ENCODE results near the gene GRB2.
"Not testable (repeated sequence)": the region's sequence is repeated elsewhere in the genome, so short reads cannot be mapped to it uniquely, and the experiment has no call there.

The GRB2 gene

GRCh38 chr17:75315541-75316243, 89.8 kb downstream of the GRB2 start:
- FAIRE-seq = no peak

GRCh38 chr17:75313941-75314551, 91.4 kb downstream of the GRB2 start:
- no peak for FAIRE-seq

DNA sequence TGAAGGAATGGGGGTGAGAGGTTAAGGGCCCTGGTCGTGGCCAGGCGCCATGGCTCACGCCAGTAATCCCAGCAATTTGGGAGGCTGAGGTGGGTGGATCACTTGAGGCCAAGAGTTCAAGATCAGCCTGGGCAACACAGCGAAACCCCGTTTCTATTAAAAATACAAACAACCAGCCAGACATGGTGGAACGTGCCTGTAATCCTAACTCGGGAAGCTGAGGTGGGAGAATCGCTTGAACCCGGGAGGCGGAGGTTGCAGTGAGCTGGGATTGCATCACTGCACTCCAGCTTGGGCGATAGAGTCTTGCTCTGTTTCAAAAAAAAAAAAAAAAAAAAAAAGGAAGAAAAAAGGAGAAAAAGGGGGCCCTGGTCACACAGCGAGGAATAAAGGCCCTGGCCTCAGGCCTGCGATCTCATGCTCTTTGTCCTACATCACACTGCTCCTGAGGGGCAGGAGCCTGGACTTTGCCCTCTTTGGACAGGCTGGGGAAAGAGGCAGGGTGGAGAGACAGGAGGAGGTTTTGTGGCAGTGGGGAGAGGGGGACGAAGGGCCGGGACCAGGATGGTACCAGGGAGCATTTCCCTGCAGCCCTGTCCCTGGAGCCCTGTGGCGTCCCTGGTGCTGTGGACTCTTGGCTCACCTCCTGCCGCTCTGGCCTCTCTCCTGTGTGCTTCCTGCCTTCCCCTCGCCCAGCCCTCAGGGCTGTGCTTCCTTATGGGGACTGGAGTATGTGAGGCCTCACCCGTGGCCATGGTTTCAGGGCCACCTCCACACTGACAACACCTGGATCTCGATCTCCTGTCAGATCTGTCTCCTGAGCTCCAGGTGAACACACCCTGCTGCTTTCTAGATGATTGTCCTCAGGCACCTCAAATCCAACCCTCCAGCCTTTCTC, 96.5 kb downstream of the GRB2 start:
- no peak for FAIRE-seq

DNA sequence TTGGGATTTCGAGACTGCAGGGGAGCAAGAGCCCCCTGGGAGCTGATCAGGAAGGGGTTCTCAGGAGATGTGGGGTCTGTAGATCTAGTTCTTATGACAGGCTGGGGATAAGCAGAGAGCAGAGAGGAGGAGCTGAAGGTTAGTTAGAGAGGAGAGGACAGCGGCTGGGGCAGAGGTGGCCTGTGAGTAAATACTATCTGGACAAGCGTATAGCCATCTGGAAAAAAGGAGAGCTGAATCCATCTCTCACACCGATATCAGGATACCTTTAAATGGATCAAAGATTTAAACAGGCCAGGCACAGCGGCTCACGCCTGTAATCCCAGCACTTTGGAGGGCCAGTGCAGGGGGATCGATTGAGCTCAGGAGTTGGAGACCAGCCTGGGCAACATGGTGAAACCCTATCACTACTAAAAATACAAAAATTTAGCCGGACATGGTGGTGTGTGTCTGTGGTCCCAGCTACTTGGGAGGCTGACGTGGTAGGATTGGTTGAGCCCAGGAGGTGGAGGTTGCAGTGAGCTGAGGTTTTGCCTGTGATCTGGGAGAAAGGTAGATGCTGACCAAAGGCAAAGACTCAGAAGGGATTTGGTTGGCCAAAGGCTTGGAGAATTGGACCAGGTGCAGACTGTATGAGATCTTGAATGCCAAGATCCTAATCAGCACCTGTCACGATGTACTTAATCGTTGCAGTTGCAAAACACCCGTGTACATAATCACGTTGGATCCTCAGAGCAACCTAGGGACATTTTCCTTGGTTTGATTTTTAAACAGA, 97.3 kb downstream of the GRB2 start:
- FAIRE-seq = no peak

- FAIRE-seq = no peak
Observed at GRCh38 chr17:75301502-75302206, 103.8 kb downstream of the GRB2 start.

DNA sequence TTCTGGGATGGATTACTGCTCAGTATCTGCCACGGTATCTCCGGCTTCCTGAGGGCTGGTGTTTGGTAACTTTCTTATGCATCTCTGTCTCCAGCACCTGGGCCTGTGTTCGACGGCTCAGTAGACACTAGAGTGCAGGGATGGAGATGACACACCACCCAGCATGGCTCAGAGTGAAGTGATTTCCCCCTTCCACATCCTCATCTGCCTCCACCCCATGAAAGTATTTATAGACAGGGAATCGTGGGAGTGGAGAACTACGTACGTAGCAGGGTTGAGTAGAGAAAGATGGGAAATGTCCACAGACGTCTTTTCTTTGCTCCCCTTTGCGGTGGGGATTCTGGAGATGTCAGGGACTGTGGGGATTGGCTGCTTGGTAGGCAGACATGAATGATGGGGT, 104.4 kb downstream of the GRB2 start:
- no peak for FAIRE-seq

- FAIRE-seq = no peak
Observed at GRCh38 chr17:75300280-75300679, 105.2 kb downstream of the GRB2 start.

DNA sequence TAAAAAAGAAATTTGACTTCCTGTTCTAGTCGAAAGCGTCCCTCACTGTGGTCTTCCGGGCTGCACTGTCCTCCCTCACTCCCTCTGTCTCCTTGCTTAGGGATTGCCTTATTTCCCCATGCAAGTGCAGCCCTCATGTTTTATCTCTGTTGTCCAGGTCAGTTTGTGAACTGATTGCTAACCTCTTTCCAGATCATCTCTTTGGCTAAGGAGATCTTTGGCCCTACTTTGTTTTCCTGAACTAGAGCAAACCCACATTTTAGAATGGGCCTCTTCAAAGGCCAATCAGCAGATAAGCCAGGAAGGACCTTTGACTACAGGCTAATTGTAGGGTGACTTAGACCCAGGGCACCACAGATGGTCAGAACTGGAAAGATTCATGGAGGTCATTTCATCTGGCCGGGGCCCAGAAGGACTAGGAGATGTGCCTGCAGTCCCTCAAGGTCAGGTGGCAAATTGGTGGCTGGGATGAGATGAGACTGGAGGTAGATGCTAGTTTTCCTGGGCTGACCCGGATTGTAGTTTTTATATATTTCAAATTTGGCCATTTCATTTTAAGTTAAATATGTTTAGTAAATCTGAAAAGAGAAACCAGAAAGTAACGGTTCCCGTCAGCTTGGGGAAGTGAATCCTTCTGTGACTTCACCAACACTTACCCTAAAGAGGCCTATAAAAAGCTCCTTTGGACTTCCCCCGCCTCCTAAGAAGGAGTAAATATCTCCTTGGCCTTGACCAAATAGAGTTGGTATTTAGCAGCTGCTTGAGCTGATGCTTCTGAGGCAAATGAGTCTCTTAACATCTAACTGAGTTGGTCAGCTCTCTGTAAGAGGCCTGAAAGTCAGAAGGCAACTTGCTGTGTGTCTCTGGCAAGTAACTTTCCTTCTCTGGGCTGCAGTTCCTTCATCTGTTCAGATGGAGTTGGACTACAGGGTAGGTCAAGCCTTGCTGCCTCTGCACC, 110.0 kb downstream of the GRB2 start:
- no peak for FAIRE-seq

DNA sequence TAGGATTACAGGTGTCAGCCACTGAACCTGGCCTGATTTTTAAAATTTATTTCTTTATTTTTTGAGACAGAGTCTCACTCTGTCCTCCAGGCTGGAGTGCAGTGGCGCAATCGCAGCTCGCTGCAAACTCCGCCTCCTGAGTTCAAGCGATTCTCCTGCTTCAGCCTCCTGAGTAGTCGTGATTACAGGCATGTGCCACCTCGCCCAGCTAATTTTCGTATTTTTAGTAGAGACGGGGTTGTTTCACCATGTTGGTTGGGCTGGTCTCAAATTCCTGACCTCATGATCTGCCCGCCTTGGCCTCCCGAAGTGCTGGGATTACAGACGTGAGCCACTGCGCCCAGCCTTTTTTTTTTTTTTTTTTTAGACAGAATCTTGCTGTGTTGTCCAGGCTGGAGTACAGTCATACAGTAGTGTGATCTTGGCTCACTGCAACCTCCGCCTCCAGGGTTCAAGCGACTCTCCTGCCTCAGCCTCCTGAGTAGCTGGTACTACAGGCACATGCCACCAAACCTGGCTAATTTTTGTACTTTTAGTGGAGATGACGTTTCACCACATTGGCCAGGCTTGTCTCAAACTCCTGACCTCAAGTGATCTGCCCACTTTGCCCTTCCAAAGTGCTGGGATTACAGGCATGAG, 112.5 kb downstream of the GRB2 start:
- FAIRE-seq = not testable (repeated sequence)

- no peak for FAIRE-seq
Observed at GRCh38 chr17:75289832-75290337, 115.6 kb downstream of the GRB2 start.

DNA sequence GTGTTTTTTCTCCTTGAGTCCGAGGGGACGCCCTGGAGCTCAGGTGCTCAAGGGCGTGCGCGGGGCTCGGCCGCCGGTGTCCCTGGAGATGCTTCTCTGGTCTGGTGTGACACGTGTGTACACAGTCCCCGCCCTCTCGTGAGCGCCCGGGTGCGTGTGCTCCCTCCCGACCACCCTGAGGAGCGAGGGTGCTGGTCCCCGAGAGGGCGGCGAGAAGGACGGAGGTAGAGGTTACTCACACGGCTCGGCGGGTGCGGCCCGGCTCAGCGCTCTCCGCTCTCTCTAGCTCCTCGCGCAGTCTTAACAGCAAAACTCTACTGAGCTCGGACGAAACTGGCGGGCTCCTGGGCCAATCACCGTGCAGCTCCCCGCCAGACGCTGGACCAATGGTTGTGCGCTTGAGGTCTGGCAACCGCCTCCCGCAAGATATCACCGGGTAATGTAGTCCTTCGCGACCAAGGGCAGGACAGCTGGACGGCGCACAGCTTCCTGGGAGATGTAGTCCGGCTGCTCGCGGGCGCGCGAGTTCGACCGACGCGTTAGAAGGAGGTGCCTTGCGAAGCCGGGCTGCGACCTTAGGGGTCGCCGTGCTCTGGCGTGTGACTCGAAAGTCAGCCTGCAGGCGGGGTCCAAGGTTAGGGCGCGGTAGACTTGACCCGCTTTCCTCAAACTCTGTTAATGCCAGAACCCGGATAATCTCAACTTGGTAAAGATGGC, 116.2 kb downstream of the GRB2 start, which contains the start of gene SLC25A19:
Gene SLC25A19 (minus strand): TSS at position 319 of the 717 bp plus-strand sequence. CDS start 2,669 bp downstream, outside the sequence.
- FAIRE-seq = peak; percentile 69

GRCh38 chr17:75288770-75289114, 116.7 kb downstream of the GRB2 start:
- no peak for FAIRE-seq

DNA sequence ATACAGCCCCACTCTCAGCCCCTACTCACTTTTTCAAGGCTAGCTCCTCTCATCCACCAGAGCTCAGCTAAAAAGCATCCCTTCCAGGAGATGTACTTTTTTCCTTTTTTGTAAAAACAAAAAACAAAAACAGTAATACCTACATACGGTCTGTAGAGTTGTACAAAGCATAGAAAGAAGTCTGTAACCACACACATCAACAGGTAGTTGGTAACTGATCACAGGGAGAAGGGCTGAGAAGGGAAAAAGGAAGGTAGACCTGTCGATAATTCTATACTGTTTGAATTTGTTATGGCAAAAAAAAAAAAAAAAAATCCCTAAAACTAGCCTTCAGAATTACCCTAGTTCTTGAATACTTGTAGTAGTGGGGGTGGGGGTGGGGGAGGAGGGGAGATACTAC, 117.1 kb downstream of the GRB2 start:
- FAIRE-seq = no peak

DNA sequence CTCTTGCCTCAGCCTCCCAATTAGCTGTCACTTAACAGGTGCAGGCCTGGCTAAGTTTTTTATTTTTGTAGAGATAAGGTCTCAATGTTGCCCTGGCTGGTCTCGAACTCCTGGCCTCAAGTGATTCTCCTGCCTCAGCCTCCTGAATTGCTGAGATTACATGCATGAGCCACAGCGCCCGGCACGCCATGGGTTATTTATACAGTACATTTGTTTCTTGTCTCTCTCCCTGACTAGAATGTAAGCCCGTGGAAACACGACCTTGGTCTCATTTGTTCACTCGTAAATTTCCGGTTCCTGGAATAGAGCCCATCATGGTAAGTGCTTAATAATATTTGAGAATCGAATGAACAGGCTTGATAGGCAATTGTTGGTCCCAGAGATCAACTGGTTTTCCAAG, 118.3 kb downstream of the GRB2 start:
- no peak for FAIRE-seq

DNA sequence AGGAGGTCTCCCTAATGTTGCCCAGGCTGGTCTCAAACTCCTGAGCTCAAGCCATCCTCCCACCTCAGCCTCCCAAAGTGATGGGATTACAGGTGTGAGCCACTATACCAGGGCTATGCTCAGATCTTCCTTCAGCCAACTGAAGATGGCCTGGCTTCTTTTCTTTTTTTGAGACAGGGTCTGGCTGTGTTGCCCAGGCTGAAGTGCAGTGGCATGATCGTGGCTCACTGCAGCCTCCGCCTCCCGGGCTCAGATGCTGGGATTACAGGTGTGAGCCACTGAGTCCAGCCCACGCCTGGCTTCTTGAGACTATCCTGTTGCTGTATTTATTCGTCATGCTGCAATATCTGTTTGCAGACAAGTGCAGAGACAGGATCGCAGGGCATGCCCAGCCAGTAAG, 120.4 kb downstream of the GRB2 start:
- no peak for FAIRE-seq

DNA sequence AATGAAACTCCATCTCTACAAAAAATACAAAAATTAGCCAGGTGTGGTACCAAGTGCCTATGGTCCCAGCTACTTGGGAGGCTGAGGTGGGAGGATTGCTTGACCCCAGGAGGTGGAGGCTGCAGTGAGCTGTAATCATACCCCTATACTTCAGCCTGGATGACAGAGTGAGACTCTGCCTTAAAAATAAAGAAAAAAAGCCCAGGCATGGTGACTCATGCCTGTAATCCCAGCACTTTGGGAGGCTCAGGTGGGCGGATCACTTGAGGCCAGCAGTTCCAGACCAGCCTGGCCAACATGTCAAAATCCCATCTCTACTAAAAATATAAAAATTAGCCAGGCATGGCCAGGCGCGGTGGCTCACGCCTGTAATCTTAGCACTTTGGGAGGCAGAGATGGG, 125.3 kb downstream of the GRB2 start:
- FAIRE-seq = not testable (repeated sequence)

DNA sequence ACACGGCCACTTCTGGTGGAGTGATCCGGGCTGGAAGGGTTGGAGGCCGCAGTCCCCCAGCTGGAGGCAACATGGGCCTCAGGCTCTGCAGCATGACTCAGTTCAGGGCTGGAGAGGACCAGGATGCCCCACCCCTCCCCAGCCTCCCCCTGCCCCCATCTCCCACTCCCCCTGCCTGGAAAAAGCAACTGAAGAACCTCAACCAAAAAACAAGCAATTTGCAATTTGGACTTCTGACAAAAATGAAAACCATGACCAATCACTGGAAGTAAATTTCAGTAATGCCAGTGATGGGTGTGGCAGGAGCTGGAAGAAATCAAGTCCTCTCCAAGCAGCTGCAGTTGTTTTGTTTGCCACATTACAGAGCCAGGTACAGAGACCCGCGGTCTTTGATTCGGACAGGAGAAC, 127.8 kb downstream of the GRB2 start:
- FAIRE-seq = no peak

- FAIRE-seq = no peak
Observed at GRCh38 chr17:75273977-75274708, 131.3 kb downstream of the GRB2 start.

- no peak for FAIRE-seq
Observed at GRCh38 chr17:75272848-75273184, 132.7 kb downstream of the GRB2 start.
